Stomach smooth muscle (tissue), 2 donors: ENCODE data around the gene ARHGEF6.

Experiments used
- H3K27ac ChIP-seq: one replicate; pipeline ENCODE4 v1.7.0; 2013; ENCODE audit warnings: mild to moderate bottlenecking, low read length, inconsistent platforms
- H3K27me3 ChIP-seq, 2 donors: one replicate each; pipeline ENCODE4 v1.7.0; 2013; ENCODE audit warnings: low read length in 2 of 2; ENCODE audit not compliant: insufficient read depth in 2 of 2, control insufficient read depth in 1 of 2
- H3K36me3 ChIP-seq, 2 donors: one replicate each; pipeline ENCODE4 v1.7.0; 2013; ENCODE audit warnings: low read length in 2 of 2; ENCODE audit not compliant: control insufficient read depth in 2 of 2, insufficient read depth in 2 of 2
- H3K4me1 ChIP-seq: one replicate; pipeline ENCODE4 v1.7.0; 2013; ENCODE audit warnings: low read length; ENCODE audit not compliant: control insufficient read depth, insufficient read depth
- H3K4me3 ChIP-seq, 2 donors: one replicate each; pipeline ENCODE4 v1.7.0; 2013; ENCODE audit warnings: low read length in 2 of 2
- H3K9ac ChIP-seq, 2 donors: one replicate each; pipeline ENCODE4 v1.7.0; 2013; ENCODE audit warnings: low read length in 2 of 2, mild to moderate bottlenecking in 1 of 2
- H3K9me3 ChIP-seq, 2 donors: one replicate each; pipeline ENCODE4 v1.7.0; 2013; ENCODE audit warnings: low read length in 2 of 2; ENCODE audit not compliant: control insufficient read depth in 2 of 2
- donor health status: healthy.
- donor health status: Pancreatic carcinoma.

Gene ARHGEF6

DNA sequence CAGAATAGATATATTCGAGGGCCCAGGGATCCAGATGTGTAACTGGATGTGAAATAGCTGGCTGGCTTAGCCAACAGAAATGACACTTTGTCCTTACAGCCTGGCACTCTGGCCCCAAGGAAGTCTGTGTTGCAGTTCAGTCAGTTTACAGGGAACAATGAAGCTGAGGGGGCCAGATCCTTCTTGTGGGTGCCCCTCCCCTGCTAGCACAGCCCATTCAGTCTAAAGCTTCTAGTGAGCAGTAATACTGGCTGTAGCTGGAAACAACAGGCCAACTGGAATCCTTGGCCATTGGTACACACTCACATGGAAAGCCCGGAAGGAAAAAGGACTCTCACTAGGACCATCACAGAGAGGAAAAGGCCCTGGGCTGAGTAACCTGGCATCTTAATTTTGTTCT is 155.5 kb downstream of the ARHGEF6 start:
- Histone ChIP-seq H3K4me1 (no peaks in the 10 kb centered on the region), H3K36me3 (no peaks in the 10 kb centered on the region), H3K27ac (no peak overlapping the region), H3K27me3 (peaks cover 0 to 13% of the 10 kb centered on the region in 2 donors), H3K4me3 (no peak overlapping the region), H3K9ac (no peak overlapping the region), H3K9me3 (peaks cover 0 to 3% of the 10 kb centered on the region in 2 donors)

- no peak overlapping the region for H3K9ac ChIP-seq
- no peak overlapping the region for H3K27ac ChIP-seq
- H3K4me3 ChIP-seq = no peak overlapping the region
- peaks cover 0 to 13% of the 10 kb centered on the region in 2 donors for H3K27me3 ChIP-seq
- peaks cover 0 to 3% of the 10 kb centered on the region in 2 donors for H3K9me3 ChIP-seq
- no peaks in the 10 kb centered on the region for H3K36me3 ChIP-seq
- H3K4me1 ChIP-seq = no peaks in the 10 kb centered on the region
Observed at GRCh38 chrX:136623396-136623795, 157.3 kb downstream of the ARHGEF6 start.

DNA sequence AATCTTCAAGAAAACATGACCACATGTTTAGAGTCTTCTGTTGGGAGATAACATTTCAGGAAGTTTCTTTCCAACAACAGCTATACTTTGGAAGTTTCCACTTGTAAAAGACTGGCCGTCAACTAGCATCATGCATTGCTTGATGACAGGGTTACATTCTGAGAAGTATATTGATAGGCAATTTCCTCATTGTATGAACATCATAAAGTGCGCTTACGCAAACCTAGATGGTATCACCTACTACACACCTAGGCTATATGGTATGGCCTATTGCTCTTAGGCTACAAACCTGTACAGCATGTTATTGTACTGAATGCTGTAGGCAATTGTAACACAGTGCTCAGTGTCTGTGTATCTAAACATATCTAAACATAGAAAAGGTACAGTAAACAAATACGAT is 158.2 kb downstream of the ARHGEF6 start:
- H3K4me3 ChIP-seq = no peak overlapping the region
- peaks cover 0 to 3% of the 10 kb centered on the region in 2 donors for H3K9me3 ChIP-seq
- no peak overlapping the region for H3K9ac ChIP-seq
- no peaks in the 10 kb centered on the region for H3K4me1 ChIP-seq
- H3K27ac ChIP-seq = no peak overlapping the region
- H3K27me3 ChIP-seq = peaks cover 0 to 9% of the 10 kb centered on the region in 2 donors
- no peaks in the 10 kb centered on the region for H3K36me3 ChIP-seq

GRCh38 chrX:136620780-136621179 is 160.0 kb downstream of the ARHGEF6 start:
- H3K4me1 ChIP-seq = no peaks in the 10 kb centered on the region
- peaks cover 0 to 7% of the 10 kb centered on the region in 2 donors for H3K27me3 ChIP-seq
- H3K4me3 ChIP-seq = no peak overlapping the region
- H3K9ac ChIP-seq = no peak overlapping the region
- H3K36me3 ChIP-seq = no peaks in the 10 kb centered on the region
- peaks cover 0 to 3% of the 10 kb centered on the region in 2 donors for H3K9me3 ChIP-seq
- H3K27ac ChIP-seq = no peak overlapping the region

DNA sequence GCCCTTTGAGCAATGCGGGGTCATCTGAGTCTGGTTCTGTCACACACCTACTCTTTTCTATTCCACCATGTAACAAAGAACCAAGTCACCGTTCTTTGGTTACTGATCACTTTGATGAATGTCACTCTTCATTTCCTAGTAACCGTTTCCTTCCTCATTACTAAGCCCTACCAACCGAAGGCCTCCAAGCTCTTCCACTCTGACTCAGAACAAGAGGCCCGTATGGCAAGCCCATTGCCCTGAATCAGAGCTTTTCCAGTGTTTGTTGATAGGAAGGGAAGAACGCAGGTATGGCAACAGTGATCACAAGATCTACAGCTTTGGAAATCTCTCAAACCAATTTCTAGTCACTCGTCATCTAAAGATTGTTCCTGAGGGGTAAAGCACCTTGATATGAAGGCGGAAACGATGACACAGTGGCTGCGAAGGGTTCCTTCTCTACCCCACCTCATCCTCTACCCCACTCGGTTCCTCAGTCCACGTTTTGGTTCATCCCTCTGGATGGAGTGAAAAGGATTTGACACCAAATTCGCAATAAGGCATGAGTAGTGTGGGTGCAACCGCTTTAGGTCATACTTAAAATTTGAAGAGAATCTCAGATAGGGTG is 160.7 kb downstream of the ARHGEF6 start:
- H3K27ac ChIP-seq = no peak overlapping the region
- H3K4me1 ChIP-seq = no peaks in the 10 kb centered on the region
- H3K36me3 ChIP-seq = no peaks in the 10 kb centered on the region
- no peak overlapping the region for H3K9ac ChIP-seq
- peaks cover 0 to 7% of the 10 kb centered on the region in 2 donors for H3K27me3 ChIP-seq
- no peak overlapping the region for H3K4me3 ChIP-seq
- peaks cover 0 to 3% of the 10 kb centered on the region in 2 donors for H3K9me3 ChIP-seq

DNA sequence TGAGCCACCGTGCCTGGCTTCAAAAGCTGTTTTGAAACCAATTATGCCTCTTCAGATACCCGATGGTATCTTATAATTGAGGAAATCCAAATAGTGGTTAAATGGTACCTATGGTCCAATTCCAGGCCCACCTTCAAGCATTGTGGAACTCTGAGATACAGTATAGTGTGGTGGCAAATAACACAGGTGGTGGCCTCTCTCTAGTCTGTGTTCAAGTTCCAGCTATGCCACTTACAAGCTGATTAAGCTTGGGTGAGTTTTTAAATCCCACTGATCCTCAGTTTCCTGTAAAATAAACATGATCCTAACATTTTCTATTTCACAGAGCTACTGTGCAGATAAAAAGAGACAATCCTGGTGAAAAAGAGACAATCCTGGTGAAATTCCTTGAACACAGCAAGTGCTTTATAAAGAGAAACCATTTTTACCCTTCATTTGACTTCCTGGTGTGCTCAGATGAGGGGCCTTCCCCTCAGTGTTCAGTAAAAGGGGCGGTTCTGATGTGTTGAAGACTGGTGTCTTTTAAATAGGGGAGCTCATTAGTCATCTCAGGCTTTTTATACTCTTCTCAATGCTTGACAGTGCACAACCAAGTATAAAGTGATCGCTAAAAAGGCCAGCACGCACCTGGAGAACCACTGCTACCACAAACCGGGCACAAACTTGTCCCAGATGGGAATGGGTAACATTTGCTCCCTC is 163.6 kb downstream of the ARHGEF6 start:
- Histone ChIP-seq H3K4me1 (no peaks in the 10 kb centered on the region), H3K9ac (no peak overlapping the region), H3K27me3 (peaks cover 0 to 9% of the 10 kb centered on the region in 2 donors), H3K4me3 (no peak overlapping the region), H3K27ac (no peak overlapping the region), H3K36me3 (no peaks in the 10 kb centered on the region), H3K9me3 (no peaks in the 10 kb centered on the region)
